Astrocyte (in vitro differentiated cells and primary cell): Measurements from ENCODE around the gene APC2. TPM values are rescaled to one million over a fixed set of nuclear protein-coding genes. Genes with fewer than 3 reads are reported as not detected.
A peak's percentile ranks its signal among the peaks of the same experiment; 100 is the strongest.

Source experiments
- DNase-seq: peaks from one replicate; pipeline ENCODE4 v3.0.0-alpha.2; 2010; ENCODE audit warnings: low read depth
- FAIRE-seq: peaks from 2 replicates; lab custom pipeline; 2011; peaks lifted over from hg19 to GRCh38; lab: Jason Lieb, UNC
- H2AFZ ChIP-seq: 2 replicates; pipeline ENCODE4 v1.6.0; 2012; ENCODE audit warnings: low read depth, low read length, inconsistent platforms
- H3K27ac ChIP-seq: 2 replicates; pipeline ENCODE4 v1.5.1; 2011; ENCODE audit warnings: low read depth, low read length, inconsistent platforms
- H3K27me3 ChIP-seq: 2 replicates; pipeline ENCODE4 v1.6.0; 2011; ENCODE audit warnings: low read length, inconsistent platforms; ENCODE audit not compliant: insufficient read depth
- H3K36me3 ChIP-seq: 2 replicates; pipeline ENCODE4 v1.5.1; 2011; ENCODE audit warnings: low read length, inconsistent platforms; ENCODE audit not compliant: insufficient read depth
- H3K4me1 ChIP-seq: 2 replicates; pipeline ENCODE4 v1.5.1; 2011; ENCODE audit warnings: low read length, inconsistent platforms; ENCODE audit not compliant: insufficient read depth
- H3K4me2 ChIP-seq: 2 replicates; pipeline ENCODE4 v1.6.0; 2012; ENCODE audit warnings: low read length, inconsistent platforms
- H3K4me3 ChIP-seq: 2 replicates; pipeline ENCODE4 v1.5.1; 2011; ENCODE audit warnings: low read depth, mild to moderate bottlenecking, low read length, inconsistent platforms; ENCODE audit not compliant: insufficient read depth
- H3K79me2 ChIP-seq: 2 replicates; pipeline ENCODE4 v1.6.0; 2012; ENCODE audit warnings: mild to moderate bottlenecking, low read length, inconsistent platforms; ENCODE audit not compliant: insufficient read depth
- H3K9ac ChIP-seq: 2 replicates; pipeline ENCODE4 v1.6.0; 2012; ENCODE audit warnings: mild to moderate bottlenecking, low read length, inconsistent platforms
- H3K9me3 ChIP-seq: 2 replicates; pipeline ENCODE4 v1.5.1; 2012; ENCODE audit warnings: low read depth, mild to moderate bottlenecking, low read length, inconsistent platforms; ENCODE audit not compliant: insufficient read depth
- H4K20me1 ChIP-seq: 2 replicates; pipeline ENCODE4 v1.6.0; 2012; ENCODE audit warnings: low read length, inconsistent platforms; ENCODE audit not compliant: insufficient read depth
- H3K27ac Mint-ChIP-seq: one replicate; pipeline ENCODE4 v1.8.0; 2021; ENCODE audit warnings: mild to moderate bottlenecking, mixed read lengths; ENCODE audit not compliant: unreplicated experiment
- H3K27me3 Mint-ChIP-seq: one replicate; pipeline ENCODE4 v1.8.0; 2021; ENCODE audit warnings: low read depth, mixed read lengths; ENCODE audit not compliant: unreplicated experiment
- H3K36me3 Mint-ChIP-seq: one replicate; pipeline ENCODE4 v1.8.0; 2021; ENCODE audit warnings: low read depth, mixed read lengths; ENCODE audit not compliant: unreplicated experiment
- H3K4me1 Mint-ChIP-seq: one replicate; pipeline ENCODE4 v1.8.0; 2021; ENCODE audit warnings: low read depth, mixed read lengths; ENCODE audit not compliant: unreplicated experiment
- H3K4me3 Mint-ChIP-seq: one replicate; pipeline ENCODE4 v1.8.0; 2021; ENCODE audit warnings: mild to moderate bottlenecking, moderate library complexity, mixed read lengths; ENCODE audit not compliant: unreplicated experiment
- H3K9me3 Mint-ChIP-seq: one replicate; pipeline ENCODE4 v1.8.0; 2021; ENCODE audit warnings: mild to moderate bottlenecking, mixed read lengths; ENCODE audit not compliant: unreplicated experiment
- EZH2 ChIP-seq: IDR thresholded peaks from 2 replicates; pipeline ENCODE4 v1.6.1; 2012; ENCODE audit warnings: mild to moderate bottlenecking, low read length, inconsistent platforms; ENCODE audit not compliant: insufficient read depth
- total RNA-seq: library from RNA; stranded (reverse); gene quantifications from 2 replicates; pipeline ENCODE4 v1.2.1, GENCODE V29; 2021
- TF ChIP-seq, protein P1 (sequence below): IDR thresholded peaks from 2 replicates; pipeline ENCODE4 v1.5.1; 2011; ENCODE audit warnings: low read depth, mild to moderate bottlenecking, inconsistent platforms, low read length, moderate library complexity; ENCODE audit not compliant: insufficient read depth

Gene APC2
- total RNA-seq, 1 donor from 2014 or later, result 7.1 TPM

- Histone ChIP-seq H3K36me3 (no peaks in the 10 kb centered on the region), H3K9me3 (no peaks in the 10 kb centered on the region), H3K27ac (no peak overlapping the region), H2AFZ (no peak overlapping the region), H3K4me1 (peaks cover 9% of the 10 kb centered on the region), H3K27me3 (peaks cover 5% of the 10 kb centered on the region), H4K20me1 (peaks cover 42% of the 10 kb centered on the region), H3K79me2 (no peaks in the 10 kb centered on the region), H3K4me2 (peak overlapping the region; percentile 1), H3K4me3 (no peak overlapping the region), H3K9ac (no peak overlapping the region)
- H3K27ac Mint-ChIP-seq, result no peak overlapping the region
- H3K4me3 Mint-ChIP-seq, result no peak overlapping the region
- H3K4me1 Mint-ChIP-seq, result no peaks in the 10 kb centered on the region
- peaks cover 2% of the 10 kb centered on the region for H3K27me3 Mint-ChIP-seq
- DNase-seq (no peak), FAIRE-seq (no peak)
- peaks cover 3% of the 10 kb centered on the region for H3K9me3 Mint-ChIP-seq
- no peaks in the 10 kb centered on the region for H3K36me3 Mint-ChIP-seq
- TF ChIP-seq EZH2, result no peak
- TF ChIP-seq, protein P1, sequence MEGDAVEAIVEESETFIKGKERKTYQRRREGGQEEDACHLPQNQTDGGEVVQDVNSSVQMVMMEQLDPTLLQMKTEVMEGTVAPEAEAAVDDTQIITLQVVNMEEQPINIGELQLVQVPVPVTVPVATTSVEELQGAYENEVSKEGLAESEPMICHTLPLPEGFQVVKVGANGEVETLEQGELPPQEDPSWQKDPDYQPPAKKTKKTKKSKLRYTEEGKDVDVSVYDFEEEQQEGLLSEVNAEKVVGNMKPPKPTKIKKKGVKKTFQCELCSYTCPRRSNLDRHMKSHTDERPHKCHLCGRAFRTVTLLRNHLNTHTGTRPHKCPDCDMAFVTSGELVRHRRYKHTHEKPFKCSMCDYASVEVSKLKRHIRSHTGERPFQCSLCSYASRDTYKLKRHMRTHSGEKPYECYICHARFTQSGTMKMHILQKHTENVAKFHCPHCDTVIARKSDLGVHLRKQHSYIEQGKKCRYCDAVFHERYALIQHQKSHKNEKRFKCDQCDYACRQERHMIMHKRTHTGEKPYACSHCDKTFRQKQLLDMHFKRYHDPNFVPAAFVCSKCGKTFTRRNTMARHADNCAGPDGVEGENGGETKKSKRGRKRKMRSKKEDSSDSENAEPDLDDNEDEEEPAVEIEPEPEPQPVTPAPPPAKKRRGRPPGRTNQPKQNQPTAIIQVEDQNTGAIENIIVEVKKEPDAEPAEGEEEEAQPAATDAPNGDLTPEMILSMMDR, result no peak
These were observed 19.5 kb downstream of the APC2 start for GRCh38 chr19:1469255-1470054.

- peaks cover 2% of the 10 kb centered on the region for H3K27me3 Mint-ChIP-seq
- H3K27ac Mint-ChIP-seq, result peak overlapping the region; percentile 86
- Histone ChIP-seq H4K20me1 (peaks cover 47% of the 10 kb centered on the region), H3K9ac (no peak overlapping the region), H3K9me3 (no peaks in the 10 kb centered on the region), H3K27ac (no peak overlapping the region), H3K36me3 (no peaks in the 10 kb centered on the region), H3K4me2 (peak overlapping the region; percentile 60), H3K4me1 (peaks cover 12% of the 10 kb centered on the region), H3K79me2 (no peaks in the 10 kb centered on the region), H3K27me3 (peaks cover 5% of the 10 kb centered on the region), H3K4me3 (no peak overlapping the region), H2AFZ (no peak overlapping the region)
- H3K36me3 Mint-ChIP-seq, result no peaks in the 10 kb centered on the region
- peaks cover 3% of the 10 kb centered on the region for H3K9me3 Mint-ChIP-seq
- H3K4me1 Mint-ChIP-seq, result no peaks in the 10 kb centered on the region
- FAIRE-seq (no peak), DNase-seq (no peak)
- no peak for TF ChIP-seq EZH2
- TF ChIP-seq, protein P1, result no peak
- H3K4me3 Mint-ChIP-seq, result peak overlapping the region; percentile 67
These were observed 20.1 kb downstream of the APC2 start for GRCh38 chr19:1470055-1470304.
